Gastrocnemius medialis (tissue), 4 donors: ENCODE data around the gene OR2V2. TPM values are rescaled to one million over a fixed set of nuclear protein-coding genes. Genes with fewer than 3 reads are reported as not detected.

Experiments used
- ATAC-seq, 2 donors: fragments of 150-250 bp; one replicate each; pipeline ENCODE4 v1.9.1; 2016
- DNase-seq, 2 donors: peaks; one replicate each; pipeline ENCODE4 v3.0.0-alpha.2; 2019
- H3K27ac ChIP-seq, 4 donors: fragments of 200-600 bp; sonication (generic); 1 replicate in 1 of 4; 2 replicates in 3 of 4; pipeline ENCODE4 v1.5.1; 2016 to 2018; ENCODE audit warnings: mild to moderate bottlenecking in 2 of 4, moderate library complexity in 1 of 4
- H3K27me3 ChIP-seq, 3 donors: fragments of 200-600 bp; sonication (generic) in 2 of 3; 1 replicate in 1 of 3; 2 replicates in 2 of 3; pipeline versions ENCODE4 v1.5.1 to v1.6.0; 2016 to 2019; ENCODE audit warnings: mild to moderate bottlenecking in 1 of 3, moderate library complexity in 1 of 3
- H3K36me3 ChIP-seq, 2 donors: fragments of 200-600 bp; sonication (generic) in 1 of 2; one replicate each; pipeline ENCODE4 v1.5.1; 2017 to 2018
- H3K4me1 ChIP-seq, 2 donors: fragments of 200-600 bp; sonication (generic) in 1 of 2; one replicate each; pipeline ENCODE4 v1.5.1; 2016 to 2017; ENCODE audit warnings: mild to moderate bottlenecking in 2 of 2
- H3K4me3 ChIP-seq, 4 donors: fragments of 200-600 bp; sonication (generic) in 3 of 4; 1 replicate in 1 of 4; 2 replicates in 3 of 4; pipeline ENCODE4 v1.5.1; 2016 to 2019; ENCODE audit warnings: mild to moderate bottlenecking in 2 of 4
- H3K9me3 ChIP-seq, 3 donors: fragments of 200-600 bp; sonication (generic) in 2 of 3; 1 replicate in 1 of 3; 2 replicates in 2 of 3; pipeline ENCODE4 v1.5.1; 2016 to 2019
- CTCF ChIP-seq, 5 experiments: fragments of 450-650 bp in 3 of 5; fragments of 200-600 bp in 2 of 5; sonication (generic) in 2 of 5; IDR thresholded peaks in 4 of 5; conservative IDR thresholded peaks in 1 of 5; 1 replicate in 4 of 5; 2 replicates in 1 of 5; pipeline ENCODE4 v1.5.1; 2016 to 2019; ENCODE audit warnings: antibody characterized with exemption in 5 of 5, mild to moderate bottlenecking in 3 of 5, moderate library complexity in 3 of 5
- POLR2A ChIP-seq, 2 donors: fragments of 450-650 bp; IDR thresholded peaks; one replicate each; pipeline ENCODE4 v1.6.1; 2017; ENCODE audit warnings: antibody characterized with exemption in 2 of 2, mild to moderate bottlenecking in 2 of 2, moderate library complexity in 2 of 2
- in situ Hi-C, 4 donors: fragments of 200-750 bp; cut with MboI; loops; one replicate each; pipeline versions ENCODE4 v1.15.0 to v1.8.0; 2017; ENCODE audit warnings: low sequenced_read_pairs in 4 of 4
- intact Hi-C: fragments of 100-400 bp; cut with DNase I; formaldehyde crosslinking; loops from one replicate; pipeline ENCODE4 v1.15.1; 2023; ENCODE audit warnings: low total_unique reads
- total RNA-seq, 4 donors: library from RNA; depleted of rRNA; stranded (reverse); fragments of >200 nt; gene quantifications; one replicate each; pipeline versions ENCODE4 v1.1.0 to v1.2.3, GENCODE V29; 2016

The OR2V2 gene
- total RNA-seq, 4 donors from 2014 or later: not detected

GRCh38 chr5:181153814-181154213 is 6.4 kb downstream of the OR2V2 start:
- in situ Hi-C loops (loop anchor here in 1 of 4 donors (10.0 kb wide), 1 partner anchor 369 kb away; no protein-coding TSS in a partner anchor), intact Hi-C loops (loop anchor here (10.0 kb wide), 2 partner anchors 289 to 369 kb away; partner anchors contain the start of gene ZFP62)
- Histone ChIP-seq H3K36me3 (no peaks in the 10 kb centered on the region), H3K9me3 (no peaks in the 10 kb centered on the region), H3K27ac (no peak overlapping the region), H3K4me1 (no peaks in the 10 kb centered on the region), H3K4me3 (no peak overlapping the region), H3K27me3 (peaks cover 0 to 10% (median 4%) of the 10 kb centered on the region in 3 donors)
- ATAC-seq: no peak
- DNase-seq: no peak
- TF ChIP-seq CTCF (IDR thresholded peaks at IDR 0.05 in 4 of 5, conservative IDR thresholded peaks at IDR 0.05 in 1 of 5): no peak
- no peak for TF ChIP-seq POLR2A (IDR thresholded peaks at IDR 0.05)

- no peak overlapping the region for H3K4me3 ChIP-seq
- H3K27me3 ChIP-seq: no peaks in the 10 kb centered on the region
- in situ Hi-C loops (loop anchor here in 1 of 4 donors (10.0 kb wide), 1 partner anchor 372 kb away; no protein-coding TSS in a partner anchor), intact Hi-C loops (loop anchor here (10.0 kb wide), 2 partner anchors 292 to 372 kb away; partner anchors contain the start of gene ZFP62)
- H3K4me1 ChIP-seq: no peaks in the 10 kb centered on the region
- DNase-seq (no peak), ATAC-seq (no peak)
- TF ChIP-seq POLR2A (IDR thresholded peaks at IDR 0.05) (no peak), CTCF (IDR thresholded peaks at IDR 0.05 in 4 of 5, conservative IDR thresholded peaks at IDR 0.05 in 1 of 5) (no peak)
- H3K27ac ChIP-seq: no peak overlapping the region
- no peaks in the 10 kb centered on the region for H3K9me3 ChIP-seq
- no peaks in the 10 kb centered on the region for H3K36me3 ChIP-seq
Observed at GRCh38 chr5:181156758-181157157, 9.4 kb downstream of the OR2V2 start.

- no peak for TF ChIP-seq CTCF (IDR thresholded peaks at IDR 0.05 in 4 of 5, conservative IDR thresholded peaks at IDR 0.05 in 1 of 5)
- intact Hi-C loops: loop anchor here (10.0 kb wide), 2 partner anchors 294 to 374 kb away; partner anchors contain the start of gene ZFP62
- Histone ChIP-seq H3K27ac (no peak overlapping the region), H3K4me3 (no peak overlapping the region), H3K4me1 (no peaks in the 10 kb centered on the region), H3K9me3 (no peaks in the 10 kb centered on the region), H3K36me3 (no peaks in the 10 kb centered on the region), H3K27me3 (no peaks in the 10 kb centered on the region)
- ATAC-seq: no peak
- in situ Hi-C loops: loop anchor here in 1 of 4 donors (10.0 kb wide), 1 partner anchor 374 kb away; no protein-coding TSS in a partner anchor
- DNase-seq: no peak
Observed at GRCh38 chr5:181158869-181159268, 11.5 kb downstream of the OR2V2 start.

- no peak overlapping the region for H3K4me3 ChIP-seq
- no peaks in the 10 kb centered on the region for H3K36me3 ChIP-seq
- TF ChIP-seq POLR2A (IDR thresholded peaks at IDR 0.05) (no peak), CTCF (IDR thresholded peaks at IDR 0.05 in 4 of 5, conservative IDR thresholded peaks at IDR 0.05 in 1 of 5) (peak; percentile 60 to 91 (median 81))
- ATAC-seq (peak; percentile 93 to 95), DNase-seq (peak; percentile 57 to 74)
- no peaks in the 10 kb centered on the region for H3K4me1 ChIP-seq
- H3K9me3 ChIP-seq: no peaks in the 10 kb centered on the region
- peak overlapping the region in 3 of 4 donors; percentile 70 to 72 (median 72) for H3K27ac ChIP-seq
- in situ Hi-C loops: loop anchor here in 1 of 4 donors (10.0 kb wide), 1 partner anchor 375 kb away; no protein-coding TSS in a partner anchor
- intact Hi-C loops: loop anchor here (10.0 kb wide), 2 partner anchors 295 to 375 kb away; partner anchors contain the start of gene ZFP62
- H3K27me3 ChIP-seq: peaks cover 0 to 4% (median 3%) of the 10 kb centered on the region in 3 donors
Observed at GRCh38 chr5:181159286-181160151, 12.1 kb downstream of the OR2V2 start.
